ENCODE results near the gene ACTMAP. TPM values are rescaled to one million over a fixed set of nuclear protein-coding genes. Genes with fewer than 3 reads are reported as not detected.
"Not testable (repeated sequence)": the region's sequence is repeated elsewhere in the genome, so short reads cannot be mapped to it uniquely, and the experiment has no call there.

Gene ACTMAP
- total RNA-seq, 1 experiment from 2014 or later, result 17.8 TPM

DNA sequence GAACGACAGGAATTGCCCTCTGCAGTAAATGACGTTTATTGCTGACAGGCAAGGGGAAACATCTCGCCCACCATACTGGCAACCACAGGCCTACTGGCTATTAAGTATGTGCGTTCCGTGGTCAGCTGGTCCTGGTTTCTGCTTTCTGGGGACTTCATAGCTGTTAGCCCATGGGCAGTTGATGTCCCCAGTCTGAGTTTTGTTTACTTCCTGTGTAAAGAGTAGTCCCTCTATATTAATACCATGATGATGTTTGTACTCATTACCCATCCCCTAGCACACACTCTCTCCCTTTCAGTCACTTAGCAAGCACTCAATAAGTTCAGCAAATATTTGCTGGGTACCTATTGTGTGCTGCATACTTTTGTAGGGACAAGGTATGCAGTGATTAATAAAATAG, 18.6 kb upstream of the ACTMAP start:
- Mint-ChIP-seq H3K27ac (ENCODE audit: unreplicated experiment) (no peak overlapping the region), H3K9me3 (ENCODE audit: low read depth, unreplicated experiment) (no peaks in the 10 kb centered on the region), H3K4me3 (ENCODE audit: low read depth, unreplicated experiment) (no peak overlapping the region), H3K36me3 (ENCODE audit: insufficient read depth, unreplicated experiment) (peaks cover 73% of the 10 kb centered on the region), H3K4me1 (ENCODE audit: low read depth, unreplicated experiment) (no peaks in the 10 kb centered on the region), H3K27me3 (ENCODE audit: unreplicated experiment) (no peaks in the 10 kb centered on the region)
- intact Hi-C loops (cut with micrococcal nuclease; ENCODE audit: unreplicated experiment), result no loop called here
- BruUV-seq (replicated peaks), result TSS peak; percentile 13
- TF ChIP-seq, protein P1, sequence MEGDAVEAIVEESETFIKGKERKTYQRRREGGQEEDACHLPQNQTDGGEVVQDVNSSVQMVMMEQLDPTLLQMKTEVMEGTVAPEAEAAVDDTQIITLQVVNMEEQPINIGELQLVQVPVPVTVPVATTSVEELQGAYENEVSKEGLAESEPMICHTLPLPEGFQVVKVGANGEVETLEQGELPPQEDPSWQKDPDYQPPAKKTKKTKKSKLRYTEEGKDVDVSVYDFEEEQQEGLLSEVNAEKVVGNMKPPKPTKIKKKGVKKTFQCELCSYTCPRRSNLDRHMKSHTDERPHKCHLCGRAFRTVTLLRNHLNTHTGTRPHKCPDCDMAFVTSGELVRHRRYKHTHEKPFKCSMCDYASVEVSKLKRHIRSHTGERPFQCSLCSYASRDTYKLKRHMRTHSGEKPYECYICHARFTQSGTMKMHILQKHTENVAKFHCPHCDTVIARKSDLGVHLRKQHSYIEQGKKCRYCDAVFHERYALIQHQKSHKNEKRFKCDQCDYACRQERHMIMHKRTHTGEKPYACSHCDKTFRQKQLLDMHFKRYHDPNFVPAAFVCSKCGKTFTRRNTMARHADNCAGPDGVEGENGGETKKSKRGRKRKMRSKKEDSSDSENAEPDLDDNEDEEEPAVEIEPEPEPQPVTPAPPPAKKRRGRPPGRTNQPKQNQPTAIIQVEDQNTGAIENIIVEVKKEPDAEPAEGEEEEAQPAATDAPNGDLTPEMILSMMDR (IDR thresholded peaks at IDR 0.05; ENCODE audit: unreplicated experiment), result no peak
- CTCF ChIA-PET, result no interaction called here
- no peak for DNase-seq

DNA sequence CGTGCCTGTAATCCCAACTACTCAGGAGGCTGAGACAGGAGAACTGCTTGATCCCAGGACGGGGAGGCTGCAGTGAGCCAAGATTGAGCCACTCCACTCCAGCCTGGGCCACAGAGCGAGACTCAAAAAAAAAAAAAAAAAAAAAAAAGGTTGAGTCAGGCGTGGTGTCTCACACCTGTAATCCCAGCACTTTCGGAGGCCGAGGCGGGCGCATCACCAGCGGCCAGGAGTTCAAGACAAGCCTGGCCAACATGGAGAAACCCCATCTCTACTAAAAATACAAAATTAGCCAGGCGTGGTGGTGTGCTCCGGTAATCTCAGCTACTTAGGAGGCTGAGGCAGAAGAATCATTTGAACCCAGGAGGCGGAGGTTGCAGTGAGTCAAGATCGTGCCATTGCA, 16.1 kb upstream of the ACTMAP start:
- H3K4me1 Mint-ChIP-seq (ENCODE audit: low read depth, unreplicated experiment); H3K4me3 Mint-ChIP-seq (ENCODE audit: low read depth, unreplicated experiment); H3K27me3 Mint-ChIP-seq (ENCODE audit: unreplicated experiment); H3K9me3 Mint-ChIP-seq (ENCODE audit: low read depth, unreplicated experiment); intact Hi-C loops (cut with micrococcal nuclease; ENCODE audit: unreplicated experiment); CTCF ChIA-PET; BruUV-seq (replicated peaks); DNase-seq; H3K27ac Mint-ChIP-seq (ENCODE audit: unreplicated experiment): not testable (repeated sequence)
- H3K36me3 Mint-ChIP-seq (ENCODE audit: insufficient read depth, unreplicated experiment), result peaks cover 92% of the 10 kb centered on the region

DNA sequence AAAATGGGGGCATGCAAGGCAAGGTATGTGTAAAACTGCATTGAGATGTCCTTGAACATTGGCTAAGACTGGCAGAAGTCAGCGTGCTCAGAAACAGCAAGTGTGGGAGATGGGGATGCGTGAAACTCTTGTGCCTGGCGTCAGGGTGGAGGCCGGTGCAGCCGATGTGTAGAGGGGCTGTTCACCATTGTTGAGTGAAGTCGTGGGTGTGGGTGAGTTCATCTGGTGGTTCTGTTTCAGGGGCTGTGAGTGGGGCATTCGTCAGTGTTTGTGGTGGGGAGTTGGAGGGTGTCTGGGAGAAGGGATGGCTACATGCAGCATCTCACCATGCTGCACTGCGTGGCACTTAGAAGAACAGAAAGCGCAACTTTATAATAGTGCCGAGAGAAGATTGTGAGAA, 13.7 kb upstream of the ACTMAP start:
- Mint-ChIP-seq H3K27ac (ENCODE audit: unreplicated experiment) (no peak overlapping the region), H3K4me1 (ENCODE audit: low read depth, unreplicated experiment) (no peaks in the 10 kb centered on the region), H3K27me3 (ENCODE audit: unreplicated experiment) (no peaks in the 10 kb centered on the region), H3K36me3 (ENCODE audit: insufficient read depth, unreplicated experiment) (peaks cover 97% of the 10 kb centered on the region), H3K4me3 (ENCODE audit: low read depth, unreplicated experiment) (no peak overlapping the region), H3K9me3 (ENCODE audit: low read depth, unreplicated experiment) (no peaks in the 10 kb centered on the region)
- CTCF ChIA-PET, result no interaction called here
- intact Hi-C loops (cut with micrococcal nuclease; ENCODE audit: unreplicated experiment), result no loop called here
- no peak for DNase-seq
- TF ChIP-seq, protein P1 (IDR thresholded peaks at IDR 0.05; ENCODE audit: unreplicated experiment), result no peak
- BruUV-seq (replicated peaks), result no TSS peak

DNA sequence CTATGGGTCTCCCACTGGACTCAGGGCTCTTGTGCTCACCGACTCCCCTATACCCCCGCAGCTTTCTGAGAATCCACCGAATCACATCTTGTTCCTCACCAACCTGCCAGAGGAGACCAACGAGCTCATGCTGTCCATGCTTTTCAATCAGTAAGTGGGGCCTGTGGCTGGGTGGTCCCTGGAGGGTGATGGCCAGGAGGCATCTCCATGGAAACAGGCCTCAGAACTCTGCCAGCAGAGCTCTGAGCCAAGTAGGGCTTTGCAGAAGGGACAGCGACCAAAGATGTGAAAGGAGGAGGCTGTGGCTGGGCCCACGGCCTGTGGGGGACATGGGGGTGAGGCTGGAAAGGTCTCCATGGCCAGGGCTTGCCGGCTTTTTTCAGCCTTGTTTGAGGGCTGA, 13.2 kb upstream of the ACTMAP start:
- intact Hi-C loops (cut with micrococcal nuclease; ENCODE audit: unreplicated experiment), result no loop called here
- Mint-ChIP-seq H3K27me3 (ENCODE audit: unreplicated experiment) (no peaks in the 10 kb centered on the region), H3K36me3 (ENCODE audit: insufficient read depth, unreplicated experiment) (peaks cover 97% of the 10 kb centered on the region), H3K27ac (ENCODE audit: unreplicated experiment) (no peak overlapping the region), H3K4me1 (ENCODE audit: low read depth, unreplicated experiment) (no peaks in the 10 kb centered on the region), H3K4me3 (ENCODE audit: low read depth, unreplicated experiment) (no peak overlapping the region), H3K9me3 (ENCODE audit: low read depth, unreplicated experiment) (no peaks in the 10 kb centered on the region)
- TF ChIP-seq, protein P1 (IDR thresholded peaks at IDR 0.05; ENCODE audit: unreplicated experiment), result no peak
- no peak for DNase-seq
- BruUV-seq (replicated peaks), result no TSS peak
- CTCF ChIA-PET, result no interaction called here

- Mint-ChIP-seq H3K27ac (ENCODE audit: unreplicated experiment) (peak overlapping the region; percentile 32), H3K4me1 (ENCODE audit: low read depth, unreplicated experiment) (no peaks in the 10 kb centered on the region), H3K9me3 (ENCODE audit: low read depth, unreplicated experiment) (no peaks in the 10 kb centered on the region), H3K36me3 (ENCODE audit: insufficient read depth, unreplicated experiment) (peaks cover 98% of the 10 kb centered on the region), H3K4me3 (ENCODE audit: low read depth, unreplicated experiment) (no peak overlapping the region), H3K27me3 (ENCODE audit: unreplicated experiment) (no peaks in the 10 kb centered on the region)
- CTCF ChIA-PET, result no interaction called here
- TF ChIP-seq, protein P1 (IDR thresholded peaks at IDR 0.05; ENCODE audit: unreplicated experiment), result no peak
- no peak for DNase-seq
- BruUV-seq (replicated peaks), result no TSS peak
- intact Hi-C loops (cut with micrococcal nuclease; ENCODE audit: unreplicated experiment), result no loop called here
These were observed 12.6 kb upstream of the ACTMAP start for GRCh38 chr19:40762754-40763470.

All from Calu3 (cell line).